Embryonic facial prominence (tissue), 1 donor: ENCODE measurements around the gene RETREG3.
"Not testable (repeated sequence)": the region's sequence is repeated elsewhere in the genome, so short reads cannot be mapped to it uniquely, and the experiment has no call there.

Experiments used
- DNase-seq: peaks from one replicate; pipeline ENCODE4 v3.0.0-alpha.2; 2016; ENCODE audit errors: extremely low spot score

RETREG3 gene

GRCh38 chr17:42571435-42572225 is 37.5 kb downstream of the RETREG3 start:
- no peak for DNase-seq

DNA sequence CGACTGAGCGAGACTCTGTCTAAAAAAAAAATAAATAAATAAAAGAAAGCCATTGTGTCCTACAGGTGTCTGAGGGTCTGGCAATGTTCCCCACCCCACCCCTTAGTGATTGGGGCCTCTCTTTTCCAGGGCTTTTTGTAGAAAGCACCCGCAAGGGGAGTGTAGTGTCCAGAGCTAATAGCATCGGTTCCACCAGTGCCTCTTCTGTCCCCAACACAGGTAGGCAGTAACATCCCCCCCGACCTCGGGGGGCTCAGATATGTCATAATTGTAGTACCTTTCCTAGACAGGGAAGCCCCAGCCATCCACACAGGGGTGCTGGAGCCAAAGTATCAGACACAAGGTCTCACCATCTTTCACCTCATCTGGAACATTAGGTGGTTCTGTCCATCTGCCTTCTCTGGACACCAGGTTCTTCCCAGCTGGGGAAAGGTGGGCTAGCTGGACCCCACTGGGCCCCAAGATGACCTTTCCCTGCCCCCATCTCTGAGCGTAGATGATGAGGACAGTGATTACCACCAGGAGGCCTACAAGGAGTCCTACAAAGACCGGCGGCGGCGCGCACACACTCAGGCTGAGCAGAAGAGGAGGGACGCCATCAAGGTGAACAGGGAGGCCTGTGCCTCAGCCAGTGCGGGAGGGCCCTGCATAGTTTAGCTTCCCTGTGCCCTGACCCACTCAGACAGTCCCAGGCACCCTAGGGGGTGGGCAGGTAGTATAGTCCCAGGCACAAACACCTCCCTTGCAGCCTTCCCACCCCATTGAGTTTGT is 40.6 kb downstream of the RETREG3 start:
- DNase-seq: no peak

DNA sequence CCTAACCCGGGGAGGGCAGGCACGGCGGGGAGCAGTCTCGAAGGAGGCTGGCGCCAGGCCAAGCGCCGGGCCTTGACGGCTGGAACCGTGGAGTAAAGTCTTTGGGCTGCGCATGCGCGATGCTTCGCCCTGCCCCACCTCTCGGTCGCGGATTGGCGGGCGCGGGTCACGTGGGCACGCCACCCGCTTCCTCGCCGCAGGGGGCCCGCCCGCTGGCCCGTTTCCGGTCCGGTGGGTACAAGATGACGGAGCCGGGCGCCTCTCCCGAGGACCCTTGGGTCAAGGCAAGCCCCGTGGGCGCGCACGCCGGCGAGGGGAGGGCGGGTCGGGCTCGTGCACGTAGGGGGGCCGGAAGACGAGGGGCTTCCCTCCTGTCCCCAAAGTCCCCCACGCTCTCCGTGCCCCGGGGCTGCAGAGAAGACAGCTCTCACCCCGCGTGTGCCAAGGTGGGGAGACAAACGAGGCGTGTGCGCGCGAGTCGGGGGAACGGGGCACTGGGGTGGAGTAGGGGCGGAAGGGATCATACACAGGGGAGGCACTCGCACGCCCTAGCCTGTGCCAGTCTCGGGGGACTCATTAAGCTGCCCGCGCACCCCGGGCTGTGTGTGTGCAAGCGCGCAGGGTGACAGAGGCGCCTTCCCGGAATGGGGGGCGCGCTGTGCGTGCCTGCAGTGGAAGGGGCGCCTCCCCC is 42.1 kb downstream of the RETREG3 start, which contains the start of gene MLX:
Gene MLX, plus strand, starts transcription at position 218 of the 691 bp plus-strand sequence. Its CDS starts 25 bp downstream, at position 243.
- peak; percentile 76 for DNase-seq

GRCh38 chr17:42566215-42566882 is 42.8 kb downstream of the RETREG3 start:
- DNase-seq: no peak

GRCh38 chr17:42565523-42566214 is 43.5 kb downstream of the RETREG3 start:
- DNase-seq: no peak

DNA sequence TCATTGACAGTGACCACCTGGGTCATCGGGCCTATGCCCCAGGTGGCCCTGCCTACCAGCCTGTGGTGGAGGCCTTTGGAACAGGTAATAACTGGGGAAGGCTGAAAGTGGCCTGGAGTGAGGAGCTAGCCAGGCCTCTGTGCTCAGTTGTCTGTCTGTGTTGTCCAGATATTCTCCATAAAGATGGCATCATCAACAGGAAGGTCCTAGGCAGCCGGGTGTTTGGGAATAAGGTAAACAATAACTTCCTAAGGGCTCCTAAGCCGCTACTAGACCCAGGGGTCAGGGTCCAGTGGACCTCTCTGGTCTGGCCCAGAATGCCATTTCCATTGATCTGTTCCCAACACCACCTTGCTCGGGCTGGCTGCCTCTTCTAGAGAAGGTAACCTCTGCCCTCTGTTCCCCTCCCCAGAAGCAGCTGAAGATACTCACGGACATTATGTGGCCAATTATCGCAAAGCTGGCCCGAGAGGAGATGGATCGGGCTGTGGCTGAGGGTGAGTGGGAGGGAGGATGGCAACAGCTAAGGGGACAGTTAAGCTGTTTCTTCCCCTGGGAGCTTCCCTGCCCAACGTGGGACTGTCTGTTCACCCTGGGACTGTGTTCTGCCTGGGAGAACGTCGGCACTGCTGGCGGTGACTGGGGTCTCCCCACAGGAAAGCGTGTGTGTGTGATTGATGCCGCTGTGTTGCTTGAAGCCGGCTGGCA is 44.2 kb downstream of the RETREG3 start:
- DNase-seq: no peak

DNA sequence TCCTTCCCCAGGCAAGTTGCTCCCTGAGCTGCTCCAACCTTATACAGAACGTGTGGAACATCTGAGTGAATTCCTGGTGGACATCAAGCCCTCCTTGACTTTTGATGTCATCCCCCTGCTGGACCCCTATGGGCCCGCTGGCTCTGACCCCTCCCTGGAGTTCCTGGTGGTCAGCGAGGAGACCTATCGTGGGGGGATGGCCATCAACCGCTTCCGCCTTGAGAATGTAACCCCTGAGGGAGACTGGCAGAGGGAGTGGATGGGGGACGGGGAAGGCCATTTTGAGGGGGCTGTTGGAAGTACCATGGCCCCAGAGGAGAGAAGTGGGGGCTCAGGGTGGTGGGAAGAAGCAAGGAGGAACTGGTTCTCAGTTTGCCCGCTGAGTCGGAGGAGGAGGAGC is 45.2 kb downstream of the RETREG3 start:
- no peak for DNase-seq

DNA sequence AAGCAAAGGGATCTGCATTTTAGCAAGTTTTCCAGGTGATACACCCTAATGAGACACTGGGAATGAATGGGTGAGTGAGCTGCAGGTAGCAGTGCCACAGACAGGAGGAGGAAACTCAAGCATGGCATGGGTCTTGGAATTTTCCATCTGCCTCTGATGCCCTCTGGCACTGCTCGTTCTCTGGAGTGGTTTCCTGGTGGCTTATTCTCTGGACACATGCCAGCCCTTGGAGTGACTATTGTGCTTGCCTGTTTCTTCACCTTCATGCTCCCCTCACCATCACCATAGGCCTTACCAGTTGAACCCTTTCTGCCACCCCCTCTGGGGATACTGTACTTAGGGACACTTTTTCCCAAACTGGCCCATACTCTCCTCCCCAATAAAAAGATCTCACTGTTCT is 45.6 kb downstream of the RETREG3 start:
- no peak for DNase-seq

- no peak for DNase-seq
Measured at GRCh38 chr17:42563143-42563509, 46.0 kb downstream of the RETREG3 start.

GRCh38 chr17:42562388-42563142 is 46.6 kb downstream of the RETREG3 start:
- DNase-seq: no peak

DNA sequence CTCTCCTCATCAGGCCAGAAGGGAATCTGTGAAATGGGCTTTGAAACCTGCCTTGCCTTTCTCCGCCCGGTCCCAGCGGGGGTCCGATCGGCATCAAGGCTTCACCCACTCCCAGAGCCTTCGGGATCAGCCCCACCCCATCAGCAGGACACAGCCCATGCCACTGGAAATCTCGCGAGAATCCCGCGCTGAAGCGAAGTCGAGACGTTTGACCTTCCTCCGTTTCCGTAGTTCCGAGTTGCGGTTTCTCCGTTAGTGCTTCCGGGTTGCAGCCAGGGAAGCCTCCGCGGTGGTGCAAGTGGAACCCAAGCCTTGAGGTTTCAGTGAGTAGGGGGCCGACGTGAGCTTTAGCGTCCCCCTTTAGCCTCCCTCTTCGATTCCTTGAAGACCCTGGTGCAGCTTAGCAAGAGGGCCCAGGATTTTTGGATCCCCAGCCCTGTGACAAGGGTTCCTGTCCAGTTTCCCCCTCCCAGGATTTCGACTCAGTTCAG is 47.2 kb downstream of the RETREG3 start, which contains the start of gene COASY:
Gene COASY, plus strand, starts transcription at position 252 of the 491 bp plus-strand sequence. CDS start 475 bp downstream, outside the sequence.
- peak; percentile 91 for DNase-seq

GRCh38 chr17:42560246-42560645 is 48.9 kb downstream of the RETREG3 start:
- no peak for DNase-seq

DNA sequence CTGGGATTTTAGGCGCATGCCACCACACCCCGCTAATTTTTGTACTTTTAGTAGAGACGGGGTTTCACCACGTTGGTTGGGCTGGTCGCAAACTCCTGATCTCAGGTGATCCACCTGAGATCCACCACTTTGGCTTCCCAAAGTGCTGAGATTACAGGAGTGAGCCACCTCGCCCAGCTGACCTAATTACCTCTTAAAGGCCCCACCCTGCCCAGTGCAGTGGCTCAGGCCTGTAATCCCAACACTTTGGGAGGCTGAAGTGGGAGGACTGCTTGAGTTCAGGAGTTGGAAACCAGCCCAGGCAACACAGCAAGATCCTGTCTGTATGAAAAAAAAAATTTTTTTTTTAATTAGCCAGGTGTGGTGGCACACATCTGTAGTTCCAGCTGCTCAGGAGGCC is 50.1 kb downstream of the RETREG3 start:
- no peak for DNase-seq

DNA sequence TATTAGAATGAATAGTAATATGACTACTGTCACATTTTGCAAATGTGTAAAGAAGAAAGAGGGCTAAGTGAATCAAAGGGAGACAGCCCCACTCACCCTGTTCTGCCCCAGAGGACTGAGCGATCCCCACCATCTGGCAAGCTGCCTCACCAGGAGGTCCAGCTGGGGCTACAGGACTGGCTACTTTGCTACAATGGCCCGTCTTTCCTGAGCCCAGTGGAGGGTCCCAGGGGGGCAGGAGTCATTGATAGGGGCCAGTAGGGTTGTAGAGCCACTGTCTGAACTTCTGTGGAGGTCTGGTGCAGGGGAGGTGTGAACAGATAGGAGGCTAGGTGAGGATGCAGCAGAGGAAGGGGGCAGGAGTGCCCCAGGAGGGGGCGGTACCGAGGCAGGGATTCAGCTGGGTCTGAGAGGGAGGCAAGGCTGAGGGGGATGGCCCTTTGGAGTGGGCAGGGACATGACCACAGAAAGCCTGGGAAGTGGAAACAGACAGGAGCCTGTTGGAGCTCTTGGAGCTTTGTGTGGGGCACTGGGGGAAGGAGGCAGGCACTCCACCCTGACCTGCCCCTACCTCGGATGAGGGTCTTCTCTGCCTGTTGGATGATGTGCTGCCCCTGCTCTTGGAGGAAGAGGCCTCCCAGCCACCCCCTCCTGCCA is 53.1 kb downstream of the RETREG3 start:
- not testable (repeated sequence) for DNase-seq

GRCh38 chr17:42555122-42555622 is 54.0 kb downstream of the RETREG3 start:
- DNase-seq: no peak

DNA sequence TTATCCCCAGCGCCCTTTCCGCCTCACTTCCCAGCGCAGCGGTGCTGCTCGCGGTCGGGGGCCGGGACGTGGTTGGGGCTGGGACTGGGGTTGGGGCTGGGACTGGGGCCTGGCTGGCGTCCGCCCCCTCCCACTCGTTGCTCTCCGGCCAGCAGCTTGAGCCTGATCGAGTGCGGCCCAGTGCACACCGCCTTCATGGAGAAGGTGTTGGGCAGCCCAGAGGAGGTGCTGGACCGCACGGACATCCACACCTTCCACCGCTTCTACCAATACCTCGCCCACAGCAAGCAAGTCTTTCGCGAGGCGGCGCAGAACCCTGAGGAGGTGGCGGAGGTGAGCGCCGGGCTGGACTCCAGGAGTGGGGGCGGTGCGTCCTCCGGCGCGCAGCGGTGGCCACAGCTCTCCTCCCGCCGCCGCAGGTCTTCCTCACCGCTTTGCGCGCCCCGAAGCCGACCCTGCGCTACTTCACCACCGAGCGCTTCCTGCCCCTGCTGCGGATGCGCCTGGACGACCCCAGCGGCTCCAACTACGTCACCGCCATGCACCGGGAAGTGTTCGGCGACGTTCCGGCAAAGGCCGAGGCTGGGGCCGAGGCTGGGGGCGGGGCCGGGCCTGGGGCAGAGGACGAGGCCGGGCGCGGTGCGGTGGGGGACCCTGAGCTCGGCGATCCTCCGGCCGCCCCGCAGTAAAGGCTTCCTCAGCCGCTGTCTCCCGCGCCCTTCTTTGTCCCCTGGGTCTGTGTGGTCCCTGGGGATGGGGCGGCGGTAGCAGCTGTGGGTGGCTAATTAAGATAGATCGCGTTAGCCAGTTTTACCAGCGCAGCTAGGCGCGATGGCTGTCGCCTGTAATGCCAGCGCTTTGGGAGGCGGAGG is 54.7 kb downstream of the RETREG3 start:
- DNase-seq: peak; percentile 74

GRCh38 chr17:42553866-42554249 is 55.3 kb downstream of the RETREG3 start:
- DNase-seq: no peak
